MM.1S (cell line): Measurements from ENCODE around the gene CACNG3.

ENCODE experiments used
- DNase-seq: peaks from one replicate; pipeline ENCODE4 v3.0.0-alpha.2; 2015
- H2AFZ ChIP-seq: fragments of 300-600 bp; sonication (generic); 2 replicates; pipeline ENCODE4 v1.6.0; 2016; ENCODE audit warnings: antibody characterized with exemption, low read length
- H3F3A ChIP-seq: fragments of 300-600 bp; sonication (generic); 2 replicates; pipeline ENCODE4 v1.6.1; 2016; ENCODE audit warnings: mild to moderate bottlenecking, antibody characterized with exemption, low read length, moderate library complexity, mixed read lengths; ENCODE audit not compliant: insufficient read depth
- H3K27ac ChIP-seq: fragments of 300-600 bp; sonication (generic); 2 replicates; pipeline ENCODE4 v1.5.1; 2016; ENCODE audit warnings: mild to moderate bottlenecking, low read length
- H3K27me3 ChIP-seq: fragments of 300-600 bp; sonication (generic); replicated peaks from 2 replicates; pipeline ENCODE4 v1.6.0; 2016; ENCODE audit warnings: low read length; ENCODE audit not compliant: insufficient read depth
- H3K36me3 ChIP-seq: fragments of 300-600 bp; sonication (generic); replicated peaks from 2 replicates; pipeline ENCODE4 v1.6.1; 2016; ENCODE audit warnings: mild to moderate bottlenecking, low read length, mixed read lengths; ENCODE audit not compliant: insufficient read depth
- H3K4me1 ChIP-seq: fragments of 300-600 bp; sonication (generic); 2 replicates; pipeline ENCODE4 v1.6.1; 2016; ENCODE audit warnings: low read length, mixed read lengths
- H3K4me2 ChIP-seq: fragments of 300-600 bp; sonication (generic); 2 replicates; pipeline ENCODE4 v1.6.0; 2016; ENCODE audit warnings: low read depth, low read length
- H3K4me3 ChIP-seq: fragments of 300-600 bp; sonication (generic); 2 replicates; pipeline ENCODE4 v1.5.1; 2016; ENCODE audit warnings: low read length, mixed read lengths
- H3K79me2 ChIP-seq: fragments of 300-600 bp; sonication (generic); 2 replicates; pipeline ENCODE4 v1.6.1; 2016; ENCODE audit warnings: mixed run types, low read length, mixed read lengths
- H3K9ac ChIP-seq: fragments of 300-600 bp; sonication (generic); 2 replicates; pipeline ENCODE4 v1.6.1; 2016; ENCODE audit warnings: low read length, mixed read lengths
- H3K9me2 ChIP-seq: fragments of 300-600 bp; sonication (generic); replicated peaks from 2 replicates; pipeline ENCODE4 v1.6.1; 2016; ENCODE audit warnings: mild to moderate bottlenecking, low read length, mixed read lengths; ENCODE audit not compliant: insufficient read depth
- H3K9me3 ChIP-seq: fragments of 300-600 bp; sonication (generic); replicated peaks from 2 replicates; pipeline ENCODE4 v1.6.1; 2016; ENCODE audit warnings: mild to moderate bottlenecking, low read length, mixed read lengths; ENCODE audit not compliant: insufficient read depth
- H4K20me1 ChIP-seq: fragments of 300-600 bp; sonication (generic); 2 replicates; pipeline ENCODE4 v1.6.1; 2016; ENCODE audit warnings: mild to moderate bottlenecking, low read length, moderate library complexity, mixed read lengths; ENCODE audit not compliant: insufficient read depth
- CTCF ChIP-seq: fragments of 300-600 bp; sonication (generic); IDR thresholded peaks from 2 replicates; pipeline ENCODE4 v1.5.1; 2016; ENCODE audit warnings: antibody characterized with exemption, low read length, mixed read lengths
- EZH2 ChIP-seq: fragments of 300-600 bp; sonication (generic); optimal IDR thresholded peaks from 2 replicates; pipeline ENCODE3; 2017; ENCODE audit warnings: low read depth, mild to moderate bottlenecking, antibody characterized with exemption, low read length, mixed read lengths
- EZH2phosphoT487 ChIP-seq: fragments of 300-600 bp; sonication (generic); IDR thresholded peaks from 2 replicates; pipeline ENCODE4 v1.6.1; 2018; ENCODE audit warnings: antibody characterized with exemption, low read length

The CACNG3 gene

DNA sequence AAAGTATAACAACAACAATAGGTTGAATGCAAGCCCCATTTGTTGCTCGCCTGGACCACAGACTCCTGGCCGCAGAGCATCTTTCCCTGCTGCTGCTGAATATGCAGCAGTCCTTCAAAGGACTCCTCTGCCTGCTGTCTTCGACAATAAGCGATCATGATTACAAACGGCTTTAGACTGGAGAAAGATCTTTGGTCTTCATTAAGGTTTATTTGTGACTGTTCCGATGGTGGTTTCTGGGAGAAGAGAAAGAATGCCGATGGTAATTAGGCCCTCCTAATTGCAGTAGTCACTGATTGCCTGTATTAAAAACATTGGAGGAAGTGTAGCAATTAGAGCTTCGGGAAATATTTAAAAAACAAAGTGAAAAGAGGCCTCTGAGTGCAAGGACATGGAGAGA lies 138.2 kb downstream of the CACNG3 start:
- H3K9me2 ChIP-seq = no peaks in the 10 kb centered on the region
- no peak for TF ChIP-seq EZH2phosphoT487
- no peak for TF ChIP-seq EZH2
- no peak for TF ChIP-seq CTCF
- H3F3A ChIP-seq = no peaks in the 10 kb centered on the region
- peaks cover 12% of the 10 kb centered on the region for H3K4me1 ChIP-seq
- H3K27ac ChIP-seq = no peak overlapping the region
- no peaks in the 10 kb centered on the region for H3K9me3 ChIP-seq
- no peak overlapping the region for H3K9ac ChIP-seq
- no peak overlapping the region for H2AFZ ChIP-seq
- no peaks in the 10 kb centered on the region for H4K20me1 ChIP-seq
- no peak overlapping the region for H3K4me3 ChIP-seq
- H3K79me2 ChIP-seq = no peaks in the 10 kb centered on the region
- H3K27me3 ChIP-seq = no peaks in the 10 kb centered on the region
- no peak for DNase-seq
- H3K36me3 ChIP-seq = no peaks in the 10 kb centered on the region
- H3K4me2 ChIP-seq = no peak overlapping the region

DNA sequence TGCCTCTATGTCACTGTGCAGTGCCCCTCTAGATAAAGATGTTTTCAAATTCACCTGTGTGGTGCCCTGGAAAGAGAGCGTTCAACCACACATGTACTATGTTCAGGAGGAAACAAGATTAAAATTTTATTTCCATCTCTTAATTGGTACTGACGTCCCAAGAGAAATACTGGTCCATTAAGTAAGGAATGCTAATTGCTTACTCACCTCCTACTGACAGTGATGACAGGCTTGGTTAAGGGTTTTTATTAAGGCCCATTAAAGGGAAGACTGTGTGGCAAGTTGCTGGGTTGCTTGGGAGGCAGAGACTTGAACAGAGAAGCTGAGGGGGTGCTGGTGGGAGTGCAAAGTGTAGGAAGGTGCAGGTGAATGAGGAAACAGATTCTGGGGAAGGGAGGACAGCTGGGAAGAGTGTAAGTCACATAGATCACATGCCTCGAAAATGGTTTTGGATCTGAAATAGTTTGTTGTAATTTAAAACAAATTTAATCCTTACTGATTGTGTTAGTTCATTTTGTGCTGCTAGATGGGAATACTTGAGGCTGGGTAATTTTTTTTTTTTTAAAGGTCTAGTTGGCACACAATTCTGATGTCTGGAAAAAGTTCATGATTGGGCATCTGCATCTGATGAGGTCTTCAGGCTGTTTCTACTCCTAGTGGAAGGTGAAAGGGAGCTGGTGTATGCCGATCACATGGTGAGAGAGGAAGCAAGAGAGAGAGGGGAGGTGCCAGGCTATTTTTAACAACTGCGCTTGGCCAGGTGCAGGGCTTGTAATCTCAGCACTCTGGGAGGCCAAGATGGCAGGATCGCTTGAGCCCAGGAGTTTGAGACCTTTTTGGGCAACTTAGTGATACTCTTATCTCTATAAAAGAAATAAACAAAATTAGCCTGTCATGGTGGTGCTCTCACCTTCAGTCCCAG lies 140.5 kb downstream of the CACNG3 start:
- Histone ChIP-seq H2AFZ (peak overlapping the region; percentile 69), H3K4me3 (no peak overlapping the region), H3K27ac (peak overlapping the region; percentile 46; the same call in 1 of the 2 replicates), H3K4me2 (peak overlapping the region; percentile 50; the same call in 1 of the 2 replicates), H3K4me1 (peaks cover 12% of the 10 kb centered on the region), H3K9me2 (no peaks in the 10 kb centered on the region), H4K20me1 (no peaks in the 10 kb centered on the region), H3K36me3 (no peaks in the 10 kb centered on the region), H3K27me3 (no peaks in the 10 kb centered on the region), H3F3A (no peaks in the 10 kb centered on the region), H3K9ac (no peak overlapping the region), H3K79me2 (no peaks in the 10 kb centered on the region), H3K9me3 (no peaks in the 10 kb centered on the region)
- peak; percentile 78 for DNase-seq
- no peak for TF ChIP-seq EZH2
- no peak for TF ChIP-seq EZH2phosphoT487
- no peak for TF ChIP-seq CTCF

GRCh38 chr16:24409045-24409444 lies 152.9 kb downstream of the CACNG3 start:
- Histone ChIP-seq H4K20me1 (no peaks in the 10 kb centered on the region), H3K27ac (no peak overlapping the region), H3K9me2 (no peaks in the 10 kb centered on the region), H3K4me2 (no peak overlapping the region), H3K36me3 (no peaks in the 10 kb centered on the region), H3K4me3 (no peak overlapping the region), H3K9me3 (no peaks in the 10 kb centered on the region), H3K4me1 (no peaks in the 10 kb centered on the region), H3K79me2 (no peaks in the 10 kb centered on the region), H3F3A (no peaks in the 10 kb centered on the region), H2AFZ (no peak overlapping the region), H3K9ac (no peak overlapping the region), H3K27me3 (no peaks in the 10 kb centered on the region)
- TF ChIP-seq EZH2 = no peak
- no peak for TF ChIP-seq EZH2phosphoT487
- TF ChIP-seq CTCF = no peak
- DNase-seq = no peak
